ENCODE measurements around the gene YIF1A.
"Not testable (repeated sequence)": the region's sequence is repeated elsewhere in the genome, so short reads cannot be mapped to it uniquely, and the experiment has no call there.

The YIF1A gene

GRCh38 chr11:66268952-66269905 is 19.7 kb downstream of the YIF1A start:
- no peak for DNase-seq (ENCODE audit: low read depth in 2 of 2)

GRCh38 chr11:66268244-66268951 is 20.5 kb downstream of the YIF1A start, which contains the start of gene RAB1B:
Gene RAB1B (plus strand): TSS chr11:66268639. CDS start chr11:66268680, 41 bp downstream.
- peak; percentile 99 to 100 for DNase-seq (ENCODE audit: low read depth in 2 of 2)

DNA sequence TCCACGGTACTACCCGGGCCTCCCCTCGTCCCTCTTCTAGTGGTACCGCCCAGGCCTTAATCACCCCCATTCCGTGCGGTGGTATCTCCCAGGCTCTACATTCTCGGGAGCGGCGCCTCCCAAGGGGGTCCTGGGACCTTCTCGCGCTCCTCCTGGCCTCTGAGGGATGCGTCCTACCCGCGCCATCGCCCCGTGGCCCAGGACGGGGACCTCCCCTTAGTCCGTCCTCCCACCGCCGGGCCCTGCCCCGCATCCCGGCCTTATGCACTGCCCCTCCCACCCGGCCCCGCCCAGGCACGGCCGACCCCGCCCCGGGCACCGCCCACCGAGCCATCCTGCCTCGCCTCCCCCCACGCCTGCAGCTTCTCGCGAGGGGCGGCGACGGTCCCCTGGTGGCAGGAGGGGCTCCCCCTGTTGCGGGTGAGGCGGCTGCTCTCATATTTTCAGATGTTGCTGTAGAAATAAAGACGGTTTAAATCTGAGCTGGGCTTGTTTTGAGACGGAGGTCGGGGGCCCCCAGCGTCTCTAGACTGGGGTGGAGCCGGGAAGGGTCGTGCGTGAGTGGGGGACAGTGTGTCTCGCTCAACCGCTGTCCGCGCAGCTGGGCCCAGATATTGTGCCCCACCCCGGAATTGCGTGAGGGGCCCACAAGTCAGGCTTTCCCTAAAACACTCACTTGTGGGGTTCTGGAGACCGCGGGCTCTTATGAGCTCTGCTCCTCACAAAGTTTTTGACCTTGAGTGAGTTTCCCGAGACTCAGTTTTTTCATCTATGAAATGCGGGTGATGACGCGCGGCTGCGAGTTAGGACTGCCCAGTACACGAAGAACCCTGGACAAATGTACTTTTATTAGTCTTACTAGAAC is 21.3 kb downstream of the YIF1A start:
- peak; percentile 70 to 84 for DNase-seq (ENCODE audit: low read depth in 2 of 2)

- DNase-seq (ENCODE audit: low read depth in 2 of 2) = no peak
These were observed 21.9 kb downstream of the YIF1A start for GRCh38 chr11:66267039-66267378.

DNA sequence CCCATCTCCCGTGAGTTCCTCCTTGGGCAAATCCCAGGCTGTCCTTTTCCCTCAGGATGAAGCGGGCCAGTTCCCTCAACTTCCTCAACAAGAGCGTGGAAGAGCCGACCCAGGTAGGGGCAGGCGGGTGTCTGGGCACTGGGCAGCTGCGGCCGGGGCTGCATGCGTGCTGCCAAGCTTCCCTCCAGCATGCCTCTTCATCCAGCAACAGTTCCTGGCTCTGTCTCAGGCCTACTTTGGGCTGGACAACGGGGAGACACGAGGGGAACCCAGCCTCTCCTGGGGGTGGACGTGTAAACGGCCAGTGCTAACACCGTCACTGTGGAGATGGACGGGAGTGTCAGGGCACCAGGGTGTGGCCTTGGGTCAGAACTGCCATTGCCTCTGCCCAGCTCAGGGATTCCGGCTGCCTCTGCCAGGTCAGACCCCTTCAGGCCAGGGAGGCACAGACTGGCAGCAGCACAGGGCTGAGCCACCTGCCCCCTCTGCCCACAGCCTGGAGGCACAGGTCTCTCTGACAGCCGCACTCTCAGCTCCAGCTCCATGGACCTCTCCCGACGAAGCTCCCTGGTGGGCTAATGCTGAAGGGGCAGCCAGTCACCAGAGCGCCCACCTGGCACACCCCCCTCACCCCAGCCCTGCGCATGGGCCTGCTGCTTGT is 22.4 kb downstream of the YIF1A start:
- no peak for DNase-seq (ENCODE audit: low read depth in 2 of 2)

DNA sequence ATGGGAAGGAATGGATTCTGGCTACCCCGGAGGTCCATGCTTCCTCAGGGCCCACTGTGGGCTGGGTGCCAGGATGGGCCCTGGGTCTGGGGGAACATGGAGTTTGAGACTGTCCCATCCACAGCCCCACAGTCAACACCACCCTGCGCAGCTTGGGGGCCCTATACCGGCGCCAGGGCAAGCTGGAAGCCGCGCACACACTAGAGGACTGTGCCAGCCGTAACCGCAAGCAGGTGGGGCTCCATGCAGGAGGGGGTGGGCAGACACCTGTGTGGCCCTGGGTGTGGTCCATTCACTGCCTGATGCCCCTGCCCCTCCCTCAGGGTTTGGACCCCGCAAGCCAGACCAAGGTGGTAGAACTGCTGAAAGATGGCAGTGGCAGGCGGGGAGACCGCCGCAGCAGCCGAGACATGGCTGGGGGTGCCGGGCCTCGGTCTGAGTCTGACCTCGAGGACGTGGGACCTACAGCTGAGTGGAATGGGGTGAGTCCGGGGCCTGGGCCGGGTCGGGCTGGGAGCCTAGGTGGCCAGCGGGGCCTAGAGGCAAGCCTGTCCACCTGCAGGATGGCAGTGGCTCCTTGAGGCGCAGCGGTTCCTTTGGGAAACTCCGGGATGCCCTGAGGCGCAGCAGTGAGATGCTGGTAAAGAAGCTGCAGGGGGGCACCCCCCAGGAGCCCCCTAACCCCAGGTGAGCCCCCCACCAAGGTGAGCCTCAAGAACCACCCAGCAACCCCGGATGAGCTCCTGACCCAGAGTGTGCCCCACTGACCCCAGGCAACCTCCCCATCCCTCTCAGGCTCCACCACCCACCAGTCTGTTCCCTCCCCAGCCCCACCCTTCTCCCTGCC is 23.2 kb downstream of the YIF1A start:
- no peak for DNase-seq (ENCODE audit: low read depth in 2 of 2)

DNA sequence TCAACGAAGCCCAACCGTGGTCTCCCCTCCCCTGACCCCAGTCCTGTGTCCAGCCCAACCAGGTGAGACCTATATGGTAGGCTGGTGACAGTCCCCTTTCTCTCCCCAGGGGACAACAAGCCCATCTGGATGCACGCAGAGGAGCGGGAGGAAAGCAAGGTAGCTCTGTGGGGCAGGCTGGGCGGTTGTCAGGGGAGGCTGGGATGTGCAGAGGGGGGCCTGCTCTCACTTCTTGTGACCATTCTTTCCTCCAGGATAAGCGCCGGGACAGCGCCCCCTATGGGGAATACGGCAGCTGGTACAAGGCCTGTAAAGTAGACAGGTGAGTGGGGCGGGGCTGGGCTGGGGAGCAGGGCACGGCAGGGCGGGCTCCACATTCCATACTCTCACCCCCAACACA is 24.0 kb downstream of the YIF1A start:
- DNase-seq (ENCODE audit: low read depth in 2 of 2) = no peak

GRCh38 chr11:66264383-66264782 is 24.6 kb downstream of the YIF1A start:
- DNase-seq (ENCODE audit: low read depth in 2 of 2) = no peak

DNA sequence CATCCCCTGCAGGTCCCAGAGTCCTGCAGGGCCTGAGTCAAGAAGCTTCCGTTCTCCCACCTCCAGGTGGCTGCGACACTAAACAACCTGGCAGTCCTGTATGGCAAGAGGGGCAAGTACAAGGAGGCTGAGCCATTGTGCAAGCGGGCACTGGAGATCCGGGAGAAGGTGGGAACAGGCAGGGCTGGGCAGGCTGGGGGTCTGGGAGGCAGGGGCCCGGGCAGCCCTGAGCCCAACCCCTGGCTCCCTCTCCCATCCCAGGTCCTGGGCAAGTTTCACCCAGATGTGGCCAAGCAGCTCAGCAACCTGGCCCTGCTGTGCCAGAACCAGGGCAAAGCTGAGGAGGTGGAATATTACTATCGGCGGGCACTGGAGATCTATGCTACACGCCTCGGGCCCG is 25.2 kb downstream of the YIF1A start:
- no peak for DNase-seq (ENCODE audit: low read depth in 2 of 2)

GRCh38 chr11:66263231-66263630 is 25.7 kb downstream of the YIF1A start:
- no peak for DNase-seq (ENCODE audit: low read depth in 2 of 2)

DNA sequence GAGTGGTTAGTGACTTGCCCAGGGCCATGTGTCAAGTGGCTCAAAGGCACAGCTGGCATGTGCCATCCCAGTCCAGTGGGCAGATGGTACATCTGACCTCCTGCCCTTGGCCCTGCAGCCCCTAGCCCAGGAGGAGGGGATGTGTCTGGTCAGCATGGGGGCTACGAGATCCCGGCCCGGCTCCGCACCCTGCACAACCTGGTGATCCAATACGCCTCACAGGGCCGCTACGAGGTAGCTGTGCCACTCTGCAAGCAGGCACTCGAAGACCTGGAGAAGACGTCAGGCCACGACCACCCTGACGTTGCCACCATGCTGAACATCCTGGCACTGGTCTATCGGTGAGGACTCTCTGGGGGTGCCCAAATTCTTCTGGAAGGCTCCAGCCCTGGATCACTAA is 26.2 kb downstream of the YIF1A start:
- DNase-seq (ENCODE audit: low read depth in 2 of 2) = no peak

DNA sequence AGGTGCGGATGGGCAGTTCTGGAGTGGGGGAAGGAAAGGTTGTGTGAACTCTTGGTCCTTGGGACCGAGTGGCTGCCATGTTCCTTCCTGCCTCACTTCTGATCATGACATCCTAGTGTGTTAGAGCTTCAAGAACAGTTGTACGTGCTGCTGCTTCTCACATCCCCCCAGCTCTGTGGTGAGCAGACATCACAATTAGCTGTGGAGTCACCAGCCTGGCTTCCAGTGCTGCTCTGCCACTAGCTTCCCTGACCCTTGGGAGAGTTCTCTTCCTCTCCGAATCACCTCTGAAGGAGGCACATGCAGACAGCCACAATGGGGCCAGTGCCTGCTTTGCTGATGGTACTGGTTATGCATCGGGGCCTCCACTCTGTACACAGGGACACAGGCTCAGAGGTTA is 26.8 kb downstream of the YIF1A start:
- no peak for DNase-seq (ENCODE audit: low read depth in 2 of 2)

DNA sequence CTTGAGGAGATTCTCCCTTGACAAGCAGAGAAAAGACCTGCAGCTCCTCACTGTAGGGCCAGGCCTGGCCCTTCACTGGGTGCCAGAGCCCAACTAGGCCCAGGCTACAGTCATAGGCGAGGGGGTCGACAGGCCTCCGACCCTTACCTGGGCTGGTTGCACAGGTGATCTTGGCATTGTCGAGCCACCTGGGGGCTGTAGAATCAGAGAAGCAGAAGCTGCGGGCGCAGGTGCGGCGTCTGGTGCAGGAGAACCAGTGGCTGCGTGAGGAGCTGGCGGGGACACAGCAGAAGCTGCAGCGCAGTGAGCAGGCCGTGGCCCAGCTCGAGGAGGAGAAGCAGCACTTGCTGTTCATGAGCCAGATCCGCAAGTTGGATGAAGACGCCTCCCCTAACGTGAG is 27.4 kb downstream of the YIF1A start:
- DNase-seq (ENCODE audit: low read depth in 2 of 2) = no peak

GRCh38 chr11:66259956-66260355 is 29.0 kb downstream of the YIF1A start:
- no peak for DNase-seq (ENCODE audit: low read depth in 2 of 2)

GRCh38 chr11:66259225-66259624 is 29.7 kb downstream of the YIF1A start:
- DNase-seq (ENCODE audit: low read depth in 2 of 2) = no peak

DNA sequence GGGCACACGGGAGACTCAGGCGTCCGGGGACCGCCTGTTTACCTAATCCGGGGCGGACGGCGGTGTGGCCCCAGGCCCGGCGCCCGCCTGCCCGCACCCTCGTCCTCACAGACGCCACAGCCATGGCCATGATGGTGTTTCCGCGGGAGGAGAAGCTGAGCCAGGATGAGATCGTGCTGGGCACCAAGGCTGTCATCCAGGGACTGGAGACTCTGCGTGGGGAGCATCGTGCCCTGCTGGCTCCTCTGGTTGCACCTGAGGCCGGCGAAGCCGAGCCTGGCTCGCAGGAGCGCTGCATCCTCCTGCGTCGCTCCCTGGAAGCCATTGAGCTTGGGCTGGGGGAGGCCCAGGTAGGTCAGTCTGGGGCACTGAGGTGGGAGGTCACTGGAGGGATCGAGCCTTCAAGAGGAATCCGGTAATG is 30.5 kb downstream of the YIF1A start:
- DNase-seq (ENCODE audit: low read depth in 2 of 2) = no peak

- not testable (repeated sequence) for DNase-seq (ENCODE audit: low read depth in 2 of 2)
These were observed 35.9 kb downstream of the YIF1A start for GRCh38 chr11:66253081-66253480.

DNA sequence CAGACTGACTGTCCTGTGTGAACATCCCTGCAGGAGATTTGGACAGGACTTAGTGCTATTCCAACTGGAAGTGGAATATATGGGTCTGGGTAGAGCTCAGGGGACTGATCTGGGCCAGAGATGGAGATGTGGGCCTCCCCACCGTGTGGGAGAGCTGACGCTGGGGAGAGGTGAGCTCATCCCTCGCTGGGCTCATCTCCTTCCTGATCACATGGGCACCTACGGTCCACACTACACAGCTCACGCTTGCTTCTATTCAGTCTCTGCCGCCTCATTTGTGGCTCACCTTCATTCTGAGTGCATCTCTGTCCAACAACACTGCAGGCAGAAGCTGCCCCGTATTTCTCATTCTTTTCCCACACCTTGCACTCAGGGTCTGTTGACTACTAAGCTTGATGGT is 37.1 kb downstream of the YIF1A start:
- no peak for DNase-seq (ENCODE audit: low read depth in 2 of 2)

- DNase-seq (ENCODE audit: low read depth in 2 of 2) = no peak
These were observed 40.0 kb downstream of the YIF1A start for GRCh38 chr11:66248903-66249302.

DNA sequence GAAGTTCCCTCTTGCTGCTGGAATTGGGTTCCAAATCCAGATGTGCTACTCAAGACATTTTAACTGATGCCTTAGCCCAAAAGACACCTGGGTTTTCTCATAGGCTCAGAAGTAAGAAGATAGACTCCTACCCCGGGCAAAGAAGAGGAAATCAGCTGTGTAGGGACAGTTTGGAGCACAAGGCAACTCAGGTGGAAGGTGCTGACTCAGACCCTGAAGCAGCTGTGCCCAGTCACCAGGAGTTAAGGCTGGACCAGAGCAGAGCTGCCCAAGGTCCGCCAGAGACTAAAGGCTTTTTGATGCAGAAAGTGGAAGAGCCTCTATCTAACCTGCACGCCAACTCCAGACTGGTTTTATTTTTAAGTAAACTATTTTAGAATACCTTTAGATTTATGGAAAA is 41.1 kb downstream of the YIF1A start:
- no peak for DNase-seq (ENCODE audit: low read depth in 2 of 2)

- no peak for DNase-seq (ENCODE audit: low read depth in 2 of 2)
These were observed 41.6 kb downstream of the YIF1A start for GRCh38 chr11:66247295-66247694.

All from stimulated activated CD8-positive, alpha-beta memory T cell treated with anti-CD3 and anti-CD28 coated beads, Interleukin-7, amount 100 ng/mL, for 4 hours (primary cell).